ENCODE measurements around the gene TBL1XR1. TPM values are rescaled to one million over a fixed set of nuclear protein-coding genes. Genes with fewer than 3 reads are reported as not detected.

Gene TBL1XR1
- total RNA-seq, 1 experiment from 2014 or later: 192 TPM

DNA sequence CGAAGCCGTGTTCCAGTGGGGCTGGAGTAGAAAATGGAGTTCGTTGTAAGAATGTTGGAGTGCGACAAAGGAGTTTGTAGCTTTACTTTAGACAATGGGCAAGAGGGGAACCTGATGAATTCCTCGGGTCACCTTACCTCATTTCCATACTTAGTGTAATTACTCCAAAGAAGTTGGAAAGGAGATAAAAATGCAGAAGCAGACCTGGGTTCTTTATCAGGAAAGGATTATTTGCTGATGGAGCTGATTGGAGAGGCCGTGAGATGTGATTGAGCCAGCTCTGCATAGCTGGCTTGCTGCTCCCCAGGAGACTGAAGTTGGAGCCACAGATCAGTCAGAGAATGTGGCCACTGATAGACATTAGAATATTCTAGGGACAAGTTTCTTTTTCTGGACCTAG lies 33.4 kb upstream of the TBL1XR1 start:
- no peak for DNase-seq (ENCODE audit: low read depth, low spot score)
- in situ Hi-C loops (cut with HindIII; ENCODE audit: low pct_unique_long_range_greater_than_20kb, low sequenced_read_pairs): no loop called here
- H3K9me3 ChIP-seq (ENCODE audit: control insufficient read depth, insufficient read depth, low read depth, low read length): no peaks in the 10 kb centered on the region
- no peaks in the 10 kb centered on the region for H3K36me3 ChIP-seq (ENCODE audit: control insufficient read depth, insufficient read depth, low read length)
- no peaks in the 10 kb centered on the region for H3K27me3 ChIP-seq (ENCODE audit: control insufficient read depth, insufficient read depth, low read length)
- no peak overlapping the region for H3K27ac ChIP-seq (ENCODE audit: low read length)
- H3K4me1 ChIP-seq (ENCODE audit: control insufficient read depth, insufficient read depth, low read length): no peaks in the 10 kb centered on the region
- BruUV-seq (replicated peaks): no TSS peak
- no peak overlapping the region for H3K4me3 ChIP-seq (ENCODE audit: low read depth in 2 of 2, low read length in 2 of 2)
- ATAC-seq: no peak
- ChIA-PET POLR2A (interaction anchor here (0.6 kb wide), 1 partner anchor 13 kb away, joined by 7 read pairs; no protein-coding TSS in a partner anchor), CTCF (interaction anchor here (0.6 kb wide), 1 partner anchor 11 kb away, joined by 3 read pairs; no protein-coding TSS in a partner anchor)
- intact Hi-C loops (cut with micrococcal nuclease; ENCODE audit: unreplicated experiment): no loop called here
- TF ChIP-seq, protein P1, sequence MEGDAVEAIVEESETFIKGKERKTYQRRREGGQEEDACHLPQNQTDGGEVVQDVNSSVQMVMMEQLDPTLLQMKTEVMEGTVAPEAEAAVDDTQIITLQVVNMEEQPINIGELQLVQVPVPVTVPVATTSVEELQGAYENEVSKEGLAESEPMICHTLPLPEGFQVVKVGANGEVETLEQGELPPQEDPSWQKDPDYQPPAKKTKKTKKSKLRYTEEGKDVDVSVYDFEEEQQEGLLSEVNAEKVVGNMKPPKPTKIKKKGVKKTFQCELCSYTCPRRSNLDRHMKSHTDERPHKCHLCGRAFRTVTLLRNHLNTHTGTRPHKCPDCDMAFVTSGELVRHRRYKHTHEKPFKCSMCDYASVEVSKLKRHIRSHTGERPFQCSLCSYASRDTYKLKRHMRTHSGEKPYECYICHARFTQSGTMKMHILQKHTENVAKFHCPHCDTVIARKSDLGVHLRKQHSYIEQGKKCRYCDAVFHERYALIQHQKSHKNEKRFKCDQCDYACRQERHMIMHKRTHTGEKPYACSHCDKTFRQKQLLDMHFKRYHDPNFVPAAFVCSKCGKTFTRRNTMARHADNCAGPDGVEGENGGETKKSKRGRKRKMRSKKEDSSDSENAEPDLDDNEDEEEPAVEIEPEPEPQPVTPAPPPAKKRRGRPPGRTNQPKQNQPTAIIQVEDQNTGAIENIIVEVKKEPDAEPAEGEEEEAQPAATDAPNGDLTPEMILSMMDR (IDR thresholded peaks at IDR 0.05): no peak
- TF ChIP-seq, protein P2, sequence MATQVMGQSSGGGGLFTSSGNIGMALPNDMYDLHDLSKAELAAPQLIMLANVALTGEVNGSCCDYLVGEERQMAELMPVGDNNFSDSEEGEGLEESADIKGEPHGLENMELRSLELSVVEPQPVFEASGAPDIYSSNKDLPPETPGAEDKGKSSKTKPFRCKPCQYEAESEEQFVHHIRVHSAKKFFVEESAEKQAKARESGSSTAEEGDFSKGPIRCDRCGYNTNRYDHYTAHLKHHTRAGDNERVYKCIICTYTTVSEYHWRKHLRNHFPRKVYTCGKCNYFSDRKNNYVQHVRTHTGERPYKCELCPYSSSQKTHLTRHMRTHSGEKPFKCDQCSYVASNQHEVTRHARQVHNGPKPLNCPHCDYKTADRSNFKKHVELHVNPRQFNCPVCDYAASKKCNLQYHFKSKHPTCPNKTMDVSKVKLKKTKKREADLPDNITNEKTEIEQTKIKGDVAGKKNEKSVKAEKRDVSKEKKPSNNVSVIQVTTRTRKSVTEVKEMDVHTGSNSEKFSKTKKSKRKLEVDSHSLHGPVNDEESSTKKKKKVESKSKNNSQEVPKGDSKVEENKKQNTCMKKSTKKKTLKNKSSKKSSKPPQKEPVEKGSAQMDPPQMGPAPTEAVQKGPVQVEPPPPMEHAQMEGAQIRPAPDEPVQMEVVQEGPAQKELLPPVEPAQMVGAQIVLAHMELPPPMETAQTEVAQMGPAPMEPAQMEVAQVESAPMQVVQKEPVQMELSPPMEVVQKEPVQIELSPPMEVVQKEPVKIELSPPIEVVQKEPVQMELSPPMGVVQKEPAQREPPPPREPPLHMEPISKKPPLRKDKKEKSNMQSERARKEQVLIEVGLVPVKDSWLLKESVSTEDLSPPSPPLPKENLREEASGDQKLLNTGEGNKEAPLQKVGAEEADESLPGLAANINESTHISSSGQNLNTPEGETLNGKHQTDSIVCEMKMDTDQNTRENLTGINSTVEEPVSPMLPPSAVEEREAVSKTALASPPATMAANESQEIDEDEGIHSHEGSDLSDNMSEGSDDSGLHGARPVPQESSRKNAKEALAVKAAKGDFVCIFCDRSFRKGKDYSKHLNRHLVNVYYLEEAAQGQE (IDR thresholded peaks at IDR 0.05; ENCODE audit: insufficient read depth in 1 of 2, low read depth in 2 of 2, low read length in 1 of 2): no peak
- TF ChIP-seq POLR2AphosphoS5 (IDR thresholded peaks at IDR 0.05; ENCODE audit: low read depth, low read length): no peak
- no peak for TF ChIP-seq TCF7L2 (IDR thresholded peaks at IDR 0.05; ENCODE audit: low read depth, low read length)
- TF ChIP-seq SIN3A (IDR thresholded peaks at IDR 0.05; ENCODE audit: borderline replicate concordance, insufficient read depth, low read depth, low read length): no peak

DNA sequence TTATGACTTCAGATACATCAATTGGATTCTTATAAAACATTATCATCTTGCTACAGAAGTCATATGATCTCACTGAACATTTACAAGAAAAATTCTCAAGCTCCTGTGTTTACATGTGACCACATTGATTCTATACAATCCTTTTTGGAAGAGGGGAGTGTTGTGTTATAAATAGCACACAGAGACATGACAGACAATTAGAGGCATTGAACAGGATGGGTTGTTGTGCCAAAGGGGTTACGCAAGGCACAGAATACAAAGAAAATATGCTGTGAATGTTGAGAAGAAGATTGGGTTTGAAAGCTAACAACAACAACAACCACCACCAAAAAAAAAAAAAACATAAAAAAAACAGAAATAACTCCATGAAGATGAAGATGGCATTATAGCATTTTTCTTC lies 32.5 kb upstream of the TBL1XR1 start:
- no peak for ATAC-seq
- H3K27me3 ChIP-seq (ENCODE audit: control insufficient read depth, insufficient read depth, low read length): no peaks in the 10 kb centered on the region
- TF ChIP-seq SIN3A (IDR thresholded peaks at IDR 0.05; ENCODE audit: borderline replicate concordance, insufficient read depth, low read depth, low read length) (no peak), TCF7L2 (IDR thresholded peaks at IDR 0.05; ENCODE audit: low read depth, low read length) (no peak), POLR2AphosphoS5 (IDR thresholded peaks at IDR 0.05; ENCODE audit: low read depth, low read length) (no peak)
- TF ChIP-seq, protein P1 (IDR thresholded peaks at IDR 0.05): no peak
- DNase-seq (ENCODE audit: low read depth, low spot score): no peak
- no peaks in the 10 kb centered on the region for H3K4me1 ChIP-seq (ENCODE audit: control insufficient read depth, insufficient read depth, low read length)
- no peaks in the 10 kb centered on the region for H3K9me3 ChIP-seq (ENCODE audit: control insufficient read depth, insufficient read depth, low read depth, low read length)
- POLR2A ChIA-PET: no interaction called here
- no TSS peak for BruUV-seq (replicated peaks)
- intact Hi-C loops (cut with micrococcal nuclease; ENCODE audit: unreplicated experiment): no loop called here
- H3K36me3 ChIP-seq (ENCODE audit: control insufficient read depth, insufficient read depth, low read length): no peaks in the 10 kb centered on the region
- no peak overlapping the region for H3K27ac ChIP-seq (ENCODE audit: low read length)
- CTCF ChIA-PET: no interaction called here
- in situ Hi-C loops (cut with HindIII; ENCODE audit: low pct_unique_long_range_greater_than_20kb, low sequenced_read_pairs): no loop called here
- no peak overlapping the region for H3K4me3 ChIP-seq (ENCODE audit: low read depth in 2 of 2, low read length in 2 of 2)

Data from Panc1 (cell line).